ENCODE data around the gene ATXN7.

ATXN7 gene, protein sequence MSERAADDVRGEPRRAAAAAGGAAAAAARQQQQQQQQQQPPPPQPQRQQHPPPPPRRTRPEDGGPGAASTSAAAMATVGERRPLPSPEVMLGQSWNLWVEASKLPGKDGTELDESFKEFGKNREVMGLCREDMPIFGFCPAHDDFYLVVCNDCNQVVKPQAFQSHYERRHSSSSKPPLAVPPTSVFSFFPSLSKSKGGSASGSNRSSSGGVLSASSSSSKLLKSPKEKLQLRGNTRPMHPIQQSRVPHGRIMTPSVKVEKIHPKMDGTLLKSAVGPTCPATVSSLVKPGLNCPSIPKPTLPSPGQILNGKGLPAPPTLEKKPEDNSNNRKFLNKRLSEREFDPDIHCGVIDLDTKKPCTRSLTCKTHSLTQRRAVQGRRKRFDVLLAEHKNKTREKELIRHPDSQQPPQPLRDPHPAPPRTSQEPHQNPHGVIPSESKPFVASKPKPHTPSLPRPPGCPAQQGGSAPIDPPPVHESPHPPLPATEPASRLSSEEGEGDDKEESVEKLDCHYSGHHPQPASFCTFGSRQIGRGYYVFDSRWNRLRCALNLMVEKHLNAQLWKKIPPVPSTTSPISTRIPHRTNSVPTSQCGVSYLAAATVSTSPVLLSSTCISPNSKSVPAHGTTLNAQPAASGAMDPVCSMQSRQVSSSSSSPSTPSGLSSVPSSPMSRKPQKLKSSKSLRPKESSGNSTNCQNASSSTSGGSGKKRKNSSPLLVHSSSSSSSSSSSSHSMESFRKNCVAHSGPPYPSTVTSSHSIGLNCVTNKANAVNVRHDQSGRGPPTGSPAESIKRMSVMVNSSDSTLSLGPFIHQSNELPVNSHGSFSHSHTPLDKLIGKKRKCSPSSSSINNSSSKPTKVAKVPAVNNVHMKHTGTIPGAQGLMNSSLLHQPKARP

GRCh38 chr3:63863150-63864007 lies at the start of gene ATXN7, which contains the start of gene THOC7:
TSS of gene ATXN7 (plus strand) at chr3:63863867. CDS start at chr3:63912599, 48,732 bp downstream.
TSS of gene THOC7 (minus strand) at chr3:63863805. CDS start at chr3:63863790, 15 bp downstream.
- no peak for DNase-seq

DNA sequence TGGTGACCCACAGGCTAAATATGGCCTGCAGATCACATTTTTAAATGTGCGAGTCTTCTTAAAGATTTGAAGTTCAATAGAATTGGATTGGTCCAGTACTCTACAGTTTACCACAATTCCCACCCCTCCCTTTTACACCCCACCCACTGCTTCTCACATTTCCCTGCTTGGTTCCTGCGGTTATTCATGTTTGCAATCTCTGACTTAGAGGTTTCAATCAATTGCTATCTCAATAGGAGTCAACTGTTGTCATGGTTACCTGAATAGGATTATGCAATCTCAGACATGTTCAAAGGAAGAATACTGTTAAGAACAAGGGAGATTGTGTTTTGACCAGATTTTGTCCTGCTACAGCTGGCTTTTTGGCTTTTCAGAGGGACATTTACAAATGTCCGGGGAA lies 49.4 kb upstream of the ATXN7 start:
- no peak for DNase-seq

- DNase-seq: no peak
These were observed 46.4 kb upstream of the ATXN7 start for GRCh38 chr3:63817225-63817624.

- peak; percentile 5 for DNase-seq
These were observed 45.2 kb upstream of the ATXN7 start for GRCh38 chr3:63818282-63819150.

- no peak for DNase-seq
These were observed 44.6 kb upstream of the ATXN7 start, which contains the start of gene C3orf49 for GRCh38 chr3:63819151-63819398. TSS of gene C3orf49 (plus strand) at chr3:63819299. CDS start at chr3:63819472, 173 bp downstream.

- DNase-seq: no peak
These were observed 39.4 kb upstream of the ATXN7 start for GRCh38 chr3:63824309-63824708.

GRCh38 chr3:63830526-63830925 lies 33.1 kb upstream of the ATXN7 start:
- no peak for DNase-seq

- DNase-seq: no peak
These were observed 31.3 kb upstream of the ATXN7 start for GRCh38 chr3:63832395-63832794.

DNA sequence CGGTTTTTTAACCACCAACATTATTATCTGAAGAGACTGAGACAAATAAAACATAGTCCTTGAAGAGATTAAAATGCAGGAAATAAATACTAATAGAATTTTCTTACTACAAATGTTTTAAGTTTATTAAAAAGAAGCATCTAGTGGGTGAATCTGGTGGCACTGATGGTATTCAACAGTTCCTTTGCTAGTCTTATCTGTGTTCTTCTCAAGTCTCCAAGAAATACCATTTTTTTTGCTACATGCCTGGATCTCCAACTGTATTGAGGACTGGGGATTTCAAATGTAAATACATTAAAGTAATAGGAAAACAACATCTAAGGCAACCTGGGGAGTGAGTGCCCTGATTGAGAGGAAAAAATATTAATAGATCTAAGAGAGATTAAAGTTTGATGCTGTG lies 22.0 kb upstream of the ATXN7 start:
- DNase-seq: no peak

- no peak for DNase-seq
These were observed 21.5 kb upstream of the ATXN7 start for GRCh38 chr3:63842127-63842526.

DNA sequence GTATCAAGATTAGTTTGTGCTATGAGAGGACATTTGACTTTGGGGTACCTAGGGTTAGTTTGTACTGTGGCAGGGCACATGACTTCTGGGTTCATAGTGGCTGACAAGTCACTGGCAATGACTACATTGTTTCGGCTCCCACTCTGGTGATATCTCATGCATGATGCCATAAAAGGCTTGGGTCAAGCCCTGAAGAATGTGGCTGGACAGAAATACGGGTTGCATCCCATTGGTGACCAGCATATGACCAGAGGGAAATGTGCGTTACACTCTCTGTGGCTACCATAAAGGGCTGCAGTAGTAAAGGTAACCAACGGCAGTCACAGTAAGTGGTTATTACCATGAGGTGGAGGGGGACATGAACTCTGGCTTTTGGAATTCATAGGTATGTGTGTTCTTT lies 18.5 kb upstream of the ATXN7 start:
- no peak for DNase-seq

GRCh38 chr3:63847718-63848450 lies 15.8 kb upstream of the ATXN7 start:
- no peak for DNase-seq

GRCh38 chr3:63849175-63849574 lies 14.5 kb upstream of the ATXN7 start:
- no peak for DNase-seq

GRCh38 chr3:63851287-63851686 lies 12.4 kb upstream of the ATXN7 start:
- DNase-seq: no peak

DNA sequence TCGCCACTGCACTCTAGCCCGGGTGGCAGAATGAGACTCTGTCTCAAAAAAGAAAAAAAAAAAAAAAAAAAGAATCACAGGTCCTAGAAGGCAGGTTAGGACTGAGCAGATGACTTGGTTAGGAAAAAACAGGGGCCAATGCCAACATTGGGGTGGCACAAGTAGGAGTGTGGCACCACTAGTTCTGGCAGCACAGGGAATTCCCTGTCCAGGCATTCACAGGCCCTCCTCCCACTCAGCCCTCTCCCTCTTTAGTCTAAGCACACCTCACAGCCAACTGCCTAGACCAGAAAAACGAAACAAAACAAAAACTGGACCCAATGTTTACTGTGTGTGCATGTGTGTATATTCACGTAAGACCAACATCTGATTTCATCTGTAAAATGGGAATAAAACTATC lies 10.6 kb upstream of the ATXN7 start:
- no peak for DNase-seq

- no peak for DNase-seq
These were observed 8.2 kb upstream of the ATXN7 start for GRCh38 chr3:63855333-63855940.

- DNase-seq: no peak
These were observed 6.4 kb upstream of the ATXN7 start for GRCh38 chr3:63857311-63857710.

GRCh38 chr3:63860776-63861175 lies 2.9 kb upstream of the ATXN7 start:
- DNase-seq: no peak

DNA sequence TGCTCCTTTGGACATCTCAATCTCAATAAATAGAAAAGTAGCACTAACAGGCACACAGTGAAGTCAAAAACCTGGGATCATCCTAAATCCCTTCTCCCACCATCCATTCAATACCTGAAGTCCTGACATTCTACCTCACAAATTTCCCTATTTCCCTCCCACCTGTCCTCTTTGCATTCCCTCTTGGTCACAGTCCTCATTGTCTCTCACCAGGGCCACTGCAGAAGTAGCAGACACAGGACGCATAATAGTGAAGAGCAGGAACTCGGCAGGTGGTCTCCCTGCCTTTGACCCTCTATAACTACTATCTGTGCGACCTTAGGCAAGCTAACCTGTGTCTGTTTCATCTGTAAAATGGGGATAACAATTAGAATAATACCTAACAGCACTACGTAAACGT lies 2.4 kb upstream of the ATXN7 start:
- DNase-seq: no peak

GRCh38 chr3:63862804-63863149 lies 890 bp upstream of the ATXN7 start:
- DNase-seq: no peak

All from NCI-H2081 treated with DMSO at 0.1 percent for 48 hours (cell line).